GM19397 (cell line): ENCODE results near the gene ROR1.
"Not testable (repeated sequence)": the region's sequence is repeated elsewhere in the genome, so short reads cannot be mapped to it uniquely, and the experiment has no call there.

ENCODE experiments used
- ATAC-seq: cut with Tn5 transposase; IDR thresholded peaks from one replicate; pipeline ENCODE4 v1.9.1; 2021; ENCODE audit warnings: mild to moderate bottlenecking, moderate library complexity; ENCODE audit not compliant: unreplicated experiment

The ROR1 gene

GRCh38 chr1:64084451-64084850, 310.6 kb downstream of the ROR1 start:
- no peak for ATAC-seq

- no peak for ATAC-seq
Observed at GRCh38 chr1:64087768-64088167, 314.0 kb downstream of the ROR1 start.

- ATAC-seq: no peak
Observed at GRCh38 chr1:64090436-64090835, 316.6 kb downstream of the ROR1 start.

GRCh38 chr1:64092851-64093371, 319.1 kb downstream of the ROR1 start:
- ATAC-seq: no peak

GRCh38 chr1:64093941-64094340, 320.1 kb downstream of the ROR1 start:
- no peak for ATAC-seq

GRCh38 chr1:64095832-64096231, 322.0 kb downstream of the ROR1 start:
- no peak for ATAC-seq

- no peak for ATAC-seq
Observed at GRCh38 chr1:64097859-64098258, 324.0 kb downstream of the ROR1 start.

GRCh38 chr1:64098436-64098835, 324.6 kb downstream of the ROR1 start:
- no peak for ATAC-seq

GRCh38 chr1:64098846-64099582, 325.2 kb downstream of the ROR1 start:
- no peak for ATAC-seq

- no peak for ATAC-seq
Observed at GRCh38 chr1:64100791-64101190, 327.0 kb downstream of the ROR1 start.

- ATAC-seq: not testable (repeated sequence)
Observed at GRCh38 chr1:64104585-64104984, 330.8 kb downstream of the ROR1 start.

GRCh38 chr1:64107118-64107519, 333.3 kb downstream of the ROR1 start:
- ATAC-seq: no peak

- ATAC-seq: no peak
Observed at GRCh38 chr1:64107632-64108031, 333.8 kb downstream of the ROR1 start.

- ATAC-seq: no peak
Observed at GRCh38 chr1:64110924-64111777, 337.3 kb downstream of the ROR1 start.

- ATAC-seq: no peak
Observed at GRCh38 chr1:64111787-64112186, 338.0 kb downstream of the ROR1 start.

- no peak for ATAC-seq
Observed at GRCh38 chr1:64112281-64112680, 338.5 kb downstream of the ROR1 start.

GRCh38 chr1:64114012-64114525, 340.3 kb downstream of the ROR1 start:
- no peak for ATAC-seq

- no peak for ATAC-seq
Observed at GRCh38 chr1:64116537-64116936, 342.7 kb downstream of the ROR1 start.

GRCh38 chr1:64117492-64117891, 343.7 kb downstream of the ROR1 start:
- ATAC-seq: no peak

- no peak for ATAC-seq
Observed at GRCh38 chr1:64121766-64122385, 348.1 kb downstream of the ROR1 start.

GRCh38 chr1:64122588-64122987, 348.8 kb downstream of the ROR1 start:
- no peak for ATAC-seq
